SW480 (cell line): ENCODE data around the gene ACAA1.
"Not testable (repeated sequence)": the region's sequence is repeated elsewhere in the genome, so short reads cannot be mapped to it uniquely, and the experiment has no call there.

Experiments
- DNase-seq: peaks from one replicate; pipeline ENCODE4 v3.0.0-alpha.2; 2016; ENCODE audit warnings: low spot score

The ACAA1 gene

GRCh38 chr3:38134517-38135143, 2.3 kb downstream of the ACAA1 start:
- DNase-seq: not testable (repeated sequence)

DNA sequence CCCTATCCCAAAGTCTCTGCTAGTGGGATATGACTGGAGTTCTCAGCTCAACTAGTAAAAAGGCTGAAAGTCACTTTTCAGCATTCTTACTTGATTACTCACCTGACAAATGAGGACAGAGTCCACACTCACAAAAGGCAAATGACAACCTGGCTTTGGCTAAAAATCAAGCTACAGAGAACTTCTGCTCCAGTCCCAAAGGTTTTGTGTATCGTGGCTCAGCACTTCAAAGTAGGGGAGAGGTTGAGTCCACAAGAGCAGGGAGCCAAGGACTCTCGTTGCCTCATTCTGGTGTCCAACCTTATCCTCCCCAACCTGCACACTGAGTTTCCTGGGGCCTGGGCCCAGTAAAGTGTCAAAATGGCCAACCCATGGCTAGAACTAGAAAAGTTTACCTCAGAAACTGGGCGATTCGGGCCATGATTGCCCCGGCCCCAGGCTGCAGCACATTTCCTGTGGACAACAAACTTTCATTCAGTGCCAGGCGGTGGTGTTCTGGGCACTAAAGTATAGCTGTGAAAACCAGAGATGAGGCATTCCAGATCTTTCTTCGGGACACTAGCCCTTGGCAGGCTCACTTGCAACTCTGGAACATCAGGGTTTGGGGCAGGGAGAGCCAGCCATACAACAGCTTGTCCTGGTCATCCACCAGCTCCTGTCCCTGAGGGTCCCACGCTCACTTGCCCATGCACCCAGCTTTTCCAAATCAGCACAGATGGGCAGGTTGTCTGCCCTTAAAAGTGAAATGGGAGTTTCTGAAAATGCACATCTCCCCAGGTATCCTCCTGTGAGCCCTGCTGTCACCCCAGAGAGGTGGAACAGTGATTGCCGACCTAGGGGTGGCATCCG, 3.1 kb downstream of the ACAA1 start:
- peak; percentile 46 for DNase-seq

DNA sequence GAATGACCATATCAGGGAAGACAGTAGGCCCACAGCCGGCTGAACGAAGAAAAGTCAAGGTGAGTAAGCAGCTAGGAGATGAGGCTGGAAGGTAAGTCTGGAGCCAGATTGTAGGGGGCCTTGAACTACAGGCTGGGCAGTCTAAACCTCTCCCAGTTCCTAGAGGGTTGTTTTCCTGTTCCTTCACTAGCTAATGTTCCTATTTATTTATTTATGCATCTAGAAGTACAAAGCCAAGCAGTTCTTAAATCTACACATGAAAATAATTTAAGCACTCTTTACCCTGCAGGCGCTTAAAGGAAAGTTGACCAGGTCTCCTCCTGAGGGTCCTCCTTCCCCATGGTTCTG, 3.7 kb downstream of the ACAA1 start:
- DNase-seq: no peak

DNA sequence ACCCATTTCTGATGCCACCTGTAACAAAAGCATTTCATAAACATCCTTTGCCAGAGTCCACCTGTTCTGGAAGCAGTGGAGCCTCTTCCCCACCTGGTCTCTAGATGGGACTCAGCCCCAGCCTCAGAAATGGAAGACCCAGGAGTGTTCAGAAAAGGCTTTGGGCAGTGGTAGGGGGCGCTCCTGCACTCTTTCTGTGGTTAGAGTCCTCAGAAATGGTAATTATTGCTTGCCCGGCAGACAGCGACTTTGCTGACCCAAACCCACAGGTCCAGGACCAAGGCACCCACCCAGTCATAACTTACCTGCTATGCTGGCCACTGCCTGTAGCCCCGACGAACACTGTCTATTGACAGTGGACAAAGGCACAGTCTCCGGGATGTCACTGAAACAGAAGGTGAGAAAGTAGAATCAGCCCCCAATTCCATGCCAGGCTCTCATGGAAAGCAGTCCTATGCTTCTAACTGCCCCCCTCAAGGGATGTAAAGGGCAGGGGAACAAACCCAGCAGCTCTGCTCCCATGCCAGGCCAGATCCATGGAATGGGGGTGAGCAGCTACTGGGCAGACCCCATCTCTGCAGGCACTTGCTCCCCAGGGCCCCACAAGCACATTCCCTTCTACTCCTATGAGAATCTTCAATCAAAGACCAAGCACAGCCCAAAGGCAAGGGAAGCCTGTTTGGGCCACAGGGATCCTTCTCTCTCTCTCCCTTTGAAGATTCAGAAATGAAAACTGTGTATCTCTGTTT, 5.1 kb downstream of the ACAA1 start:
- DNase-seq: no peak

- no peak for DNase-seq
Observed at GRCh38 chr3:38130631-38131065, 6.3 kb downstream of the ACAA1 start.

DNA sequence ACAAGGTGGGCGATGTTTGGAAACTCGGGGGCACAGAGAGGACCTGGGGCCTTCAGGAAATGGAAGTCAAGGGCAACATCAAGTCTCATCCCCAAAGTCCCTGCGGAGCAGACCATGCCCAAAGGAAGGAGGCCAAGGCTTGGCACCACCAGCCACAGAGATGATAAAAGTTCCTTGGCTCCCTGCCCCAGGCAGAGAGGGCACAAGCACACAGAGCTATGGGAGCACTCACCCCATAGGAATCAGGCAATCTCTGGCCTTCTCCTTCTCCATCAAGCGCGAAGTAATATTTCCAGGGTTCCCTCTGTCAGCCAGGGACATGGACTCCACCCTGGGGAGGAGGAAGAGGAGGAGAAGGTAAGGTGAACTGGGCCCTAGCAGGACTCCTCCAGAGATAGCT, 7.9 kb downstream of the ACAA1 start:
- no peak for DNase-seq

DNA sequence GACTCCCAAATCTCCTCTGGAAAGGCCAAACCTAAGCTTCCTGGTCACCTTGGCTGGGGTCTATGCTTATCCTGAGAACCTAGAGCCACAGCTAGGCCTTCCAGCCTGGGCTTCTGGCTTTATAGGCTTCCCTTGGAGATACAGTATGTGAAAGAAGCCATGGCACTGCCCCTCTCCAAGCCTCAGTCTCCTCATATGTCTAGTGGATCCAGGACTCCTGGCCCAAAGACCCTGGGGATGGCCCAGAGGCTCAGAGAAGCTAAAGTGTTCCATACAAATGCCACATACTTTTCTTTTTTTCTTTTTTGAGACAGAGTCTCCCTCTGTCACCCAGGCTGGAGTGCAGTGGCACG, 8.6 kb downstream of the ACAA1 start:
- no peak for DNase-seq

GRCh38 chr3:38127611-38128302, 9.2 kb downstream of the ACAA1 start:
- DNase-seq: no peak

DNA sequence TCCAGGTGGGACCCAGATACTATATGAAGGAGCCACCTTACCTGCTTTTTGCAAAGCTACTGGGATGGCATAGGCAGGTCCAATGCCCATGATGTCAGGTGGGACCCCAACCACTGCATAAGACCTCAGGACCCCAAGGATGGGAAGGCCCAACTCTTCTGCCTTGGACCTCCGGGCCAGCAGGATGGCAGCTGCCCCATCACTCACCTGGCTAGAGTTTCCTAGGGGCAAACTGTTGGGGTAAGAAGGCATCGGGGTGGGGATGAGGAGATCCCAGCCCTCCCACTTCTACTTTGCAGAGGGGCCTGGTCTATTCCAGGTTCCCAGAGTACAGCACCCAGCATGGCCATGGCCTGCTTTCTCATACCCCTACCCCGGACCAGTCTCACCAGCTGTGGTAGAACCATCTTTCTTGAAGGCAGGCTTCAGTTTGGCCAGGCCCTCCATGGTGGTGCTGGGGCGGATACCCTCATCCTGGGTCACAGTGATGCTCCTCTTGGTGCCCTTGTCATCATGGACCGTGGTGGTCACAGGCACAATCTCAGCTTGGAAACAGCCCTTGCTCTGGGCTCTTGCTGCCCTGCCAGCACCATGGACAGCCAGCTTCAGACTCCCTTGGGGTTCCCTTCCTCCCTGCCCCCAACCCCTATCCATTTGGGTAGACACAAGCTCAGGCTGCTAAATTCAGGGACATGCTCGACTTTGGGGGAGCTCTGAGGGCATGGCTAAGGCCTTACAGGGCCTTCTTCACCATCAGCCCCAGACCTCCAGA, 10.6 kb downstream of the ACAA1 start:
- DNase-seq: no peak

GRCh38 chr3:38125305-38126120, 11.4 kb downstream of the ACAA1 start:
- no peak for DNase-seq

DNA sequence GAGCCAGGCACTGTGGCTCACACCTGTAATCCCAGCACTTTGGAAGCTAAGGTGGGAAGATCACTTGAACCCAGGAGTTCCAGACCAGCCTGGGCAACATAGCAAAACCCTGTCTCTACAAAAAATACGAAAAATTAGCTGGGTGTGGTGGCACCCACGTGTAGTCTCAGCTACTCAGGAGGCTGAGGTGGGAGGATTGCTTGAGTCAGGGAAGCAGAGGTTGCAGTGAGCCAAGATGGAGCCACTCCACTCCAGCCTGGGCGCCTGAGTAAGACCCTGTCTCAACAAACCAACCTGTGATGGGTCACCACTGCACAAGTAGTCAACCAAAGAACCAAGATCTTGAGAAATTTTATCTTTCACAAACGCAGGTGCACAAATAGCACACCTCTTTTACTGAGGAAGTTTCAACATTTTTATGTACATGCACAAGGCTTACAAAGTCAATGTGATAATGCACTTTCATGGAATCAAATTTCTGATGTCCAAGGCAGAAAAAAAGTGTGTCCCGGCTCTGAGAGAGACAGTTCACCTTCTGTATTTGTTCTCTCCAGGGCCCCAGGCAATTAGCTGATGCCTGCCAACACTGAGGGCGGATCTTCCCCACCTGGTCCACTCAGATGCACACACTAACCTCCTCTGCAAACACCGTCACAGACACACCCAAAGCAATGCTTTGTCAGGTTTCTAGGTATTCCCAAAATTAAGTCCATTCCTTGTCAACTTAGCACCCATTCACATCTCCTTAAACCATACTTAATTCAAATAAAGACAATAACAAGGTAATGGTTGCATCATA, 12.4 kb downstream of the ACAA1 start:
- DNase-seq: no peak

DNA sequence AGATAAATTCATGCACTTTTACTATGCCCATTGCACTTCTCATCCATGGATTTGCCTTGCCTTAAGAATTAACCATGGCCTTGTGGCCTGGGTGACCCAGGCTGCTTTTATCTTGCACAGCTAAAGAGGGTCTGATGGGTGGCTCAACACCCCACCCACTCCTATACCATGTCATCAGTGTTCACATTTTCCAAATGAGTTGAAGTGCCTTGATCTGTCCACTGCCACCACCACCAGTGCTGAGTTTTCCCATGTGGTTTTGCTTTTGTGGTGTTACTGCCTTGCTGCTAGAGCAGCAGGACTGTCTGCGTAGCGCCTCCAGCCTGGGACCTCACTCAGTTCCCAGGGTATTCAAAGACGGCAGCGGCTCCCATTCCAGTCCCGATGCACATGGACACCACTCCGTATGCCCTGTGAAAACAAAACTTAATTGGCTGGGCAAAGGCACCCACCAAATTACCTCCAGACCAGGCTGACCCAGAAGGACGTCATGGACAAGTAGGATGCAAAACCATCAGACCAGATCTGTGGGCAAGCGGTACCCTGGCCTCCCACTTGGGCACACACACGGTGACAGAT, 14.1 kb downstream of the ACAA1 start:
- DNase-seq: no peak

- DNase-seq: no peak
Observed at GRCh38 chr3:38121832-38122461, 15.0 kb downstream of the ACAA1 start.

DNA sequence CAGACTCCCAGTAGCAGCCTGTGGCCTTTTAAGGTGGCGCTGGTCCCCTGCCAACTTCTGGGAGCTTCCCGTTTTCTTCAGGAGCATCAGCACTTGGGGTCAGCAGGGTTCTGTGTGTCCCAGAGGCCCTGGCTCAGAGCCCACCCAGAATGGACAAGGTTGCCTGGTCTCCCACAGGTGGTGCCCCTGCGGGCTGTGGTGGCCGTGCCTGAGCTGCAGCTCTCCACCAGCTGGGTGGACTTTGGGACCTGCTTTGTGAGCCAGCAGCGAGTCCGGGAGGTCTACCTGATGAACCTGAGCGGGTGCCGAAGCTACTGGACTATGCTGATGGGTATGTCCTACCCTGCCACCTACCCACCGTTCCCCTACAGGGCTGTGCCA, 15.5 kb downstream of the ACAA1 start:
- DNase-seq: no peak

DNA sequence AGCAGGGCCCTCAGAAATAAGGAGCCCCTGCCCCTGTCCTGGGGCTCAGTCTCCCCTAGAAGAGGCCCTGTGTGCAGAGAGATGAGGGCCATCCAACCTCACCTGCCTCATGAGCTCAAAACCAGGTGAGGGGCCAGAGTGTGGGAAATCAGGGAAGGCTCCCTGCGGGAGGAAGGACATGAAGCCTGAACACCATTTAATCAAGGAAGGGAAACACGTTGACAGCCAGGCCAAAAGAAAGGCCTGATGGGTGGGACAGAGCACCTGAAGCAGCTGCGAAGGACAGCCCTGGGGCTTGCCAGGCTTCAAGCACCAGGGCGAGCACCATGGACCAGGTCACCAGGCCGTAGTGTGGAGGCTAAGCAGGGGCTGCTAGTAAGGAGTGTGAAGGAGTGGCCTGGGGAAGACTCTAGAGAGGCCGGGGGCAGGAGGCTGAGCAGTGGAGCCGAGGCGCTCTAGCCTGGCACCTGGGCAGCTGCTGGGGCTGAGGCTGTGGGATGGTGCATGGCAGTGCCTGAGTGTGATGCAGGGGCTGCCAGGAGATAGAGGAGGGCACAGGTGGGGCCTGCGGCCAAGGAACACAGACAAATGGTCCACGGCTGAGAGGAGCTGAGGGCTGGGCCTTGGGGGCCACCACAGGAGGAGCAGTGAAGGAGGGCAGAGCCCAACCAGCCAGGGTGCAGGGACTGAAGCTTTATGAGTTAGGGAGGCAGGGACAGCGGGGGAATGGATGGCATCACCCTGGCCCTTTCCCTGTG, 16.1 kb downstream of the ACAA1 start:
- DNase-seq: no peak

- no peak for DNase-seq
Observed at GRCh38 chr3:38119821-38120692, 16.9 kb downstream of the ACAA1 start.

DNA sequence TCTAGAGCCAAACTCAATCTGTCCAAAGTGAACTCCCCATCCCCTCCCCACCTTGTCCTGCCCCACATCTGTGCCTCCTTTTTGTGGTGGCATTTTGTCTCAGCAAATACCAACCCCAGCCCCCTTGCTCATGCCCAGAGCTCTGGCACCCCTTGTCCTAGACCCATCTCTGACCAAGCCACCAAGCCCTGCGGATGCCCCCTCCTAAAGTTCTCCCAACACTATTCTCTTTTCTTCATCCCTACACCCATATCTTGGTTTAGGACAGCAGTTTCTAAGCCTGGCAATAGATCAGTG, 17.7 kb downstream of the ACAA1 start:
- DNase-seq: no peak
